ENCODE data around the gene C17orf100. TPM values are rescaled to one million over a fixed set of nuclear protein-coding genes. Genes with fewer than 3 reads are reported as not detected.

The C17orf100 gene
- total RNA-seq, 1 donor from 2014 or later, result 1.3 TPM

DNA sequence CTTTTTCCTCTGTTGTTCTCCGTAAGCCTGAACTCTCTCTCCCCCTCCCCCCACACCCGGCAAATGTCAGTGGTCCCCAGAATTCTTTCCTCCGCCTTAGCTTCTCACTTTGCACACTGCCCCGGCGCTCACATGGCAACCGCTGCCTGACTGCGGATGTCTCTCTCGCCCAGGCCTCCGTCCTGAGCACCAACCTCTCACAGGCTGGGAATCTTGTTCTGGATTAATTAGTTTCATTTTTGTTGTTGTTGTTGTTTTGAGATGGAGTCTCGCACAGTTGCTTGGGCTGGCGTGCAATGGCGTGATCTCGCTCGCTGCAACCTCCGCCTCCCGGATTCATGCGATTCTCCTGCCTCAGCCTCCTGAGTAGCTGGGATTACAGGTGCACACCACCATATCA, 16.7 kb downstream of the C17orf100 start:
- DNase-seq (no peak), ATAC-seq (no peak)
- Histone ChIP-seq H3K36me3 (no peaks in the 10 kb centered on the region), H3K9me3 (no peaks in the 10 kb centered on the region), H3K27ac (no peak overlapping the region), H3K27me3 (no peaks in the 10 kb centered on the region), H3K4me3 (no peak overlapping the region), H3K4me1 (peaks cover 4% of the 10 kb centered on the region)
- intact Hi-C loops (cut with DNase I), result loop anchor here (10.0 kb wide), 1 partner anchor 57 kb away; no protein-coding TSS in a partner anchor
- no peak for TF ChIP-seq CTCF (IDR thresholded peaks at IDR 0.05)

DNA sequence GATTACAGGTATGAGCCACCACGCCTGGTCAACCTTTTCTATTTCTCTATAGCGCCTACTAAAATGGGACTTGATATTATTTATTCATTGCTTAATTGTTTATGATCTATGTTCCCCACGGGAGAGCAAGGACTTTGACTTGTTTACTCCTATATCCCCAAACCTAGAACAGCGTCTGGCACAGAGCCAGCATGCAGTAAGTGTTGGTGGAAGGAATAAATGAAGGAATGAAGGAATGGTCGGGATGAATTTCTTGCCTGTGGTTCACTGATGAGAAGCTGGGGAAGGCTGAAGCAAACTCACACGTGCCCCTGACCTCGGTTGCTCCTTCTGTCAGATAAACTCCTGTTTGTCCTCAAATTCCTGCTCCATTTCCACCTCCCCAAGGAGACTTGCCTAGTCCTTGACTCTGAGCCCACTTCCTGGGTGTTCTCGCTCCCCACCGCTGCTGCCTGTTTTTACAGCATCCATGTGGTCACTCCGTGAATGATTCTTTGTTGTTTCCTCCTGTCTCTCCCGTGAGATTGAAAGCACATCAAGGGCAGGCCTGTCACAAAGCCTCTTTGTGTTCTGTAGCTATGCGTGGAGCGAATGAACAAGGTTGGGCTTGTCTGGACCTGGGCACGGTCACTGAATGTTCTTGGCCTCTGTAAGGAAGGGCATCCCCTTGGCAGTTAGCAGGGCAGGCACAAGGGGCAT, 17.3 kb downstream of the C17orf100 start:
- Histone ChIP-seq H3K36me3 (no peaks in the 10 kb centered on the region), H3K4me1 (peaks cover 4% of the 10 kb centered on the region), H3K4me3 (no peak overlapping the region), H3K27me3 (no peaks in the 10 kb centered on the region), H3K9me3 (no peaks in the 10 kb centered on the region), H3K27ac (no peak overlapping the region)
- intact Hi-C loops (cut with DNase I), result loop anchor here (10.0 kb wide), 1 partner anchor 56 kb away; no protein-coding TSS in a partner anchor
- ATAC-seq (no peak), DNase-seq (no peak)
- TF ChIP-seq CTCF (IDR thresholded peaks at IDR 0.05), result no peak

DNA sequence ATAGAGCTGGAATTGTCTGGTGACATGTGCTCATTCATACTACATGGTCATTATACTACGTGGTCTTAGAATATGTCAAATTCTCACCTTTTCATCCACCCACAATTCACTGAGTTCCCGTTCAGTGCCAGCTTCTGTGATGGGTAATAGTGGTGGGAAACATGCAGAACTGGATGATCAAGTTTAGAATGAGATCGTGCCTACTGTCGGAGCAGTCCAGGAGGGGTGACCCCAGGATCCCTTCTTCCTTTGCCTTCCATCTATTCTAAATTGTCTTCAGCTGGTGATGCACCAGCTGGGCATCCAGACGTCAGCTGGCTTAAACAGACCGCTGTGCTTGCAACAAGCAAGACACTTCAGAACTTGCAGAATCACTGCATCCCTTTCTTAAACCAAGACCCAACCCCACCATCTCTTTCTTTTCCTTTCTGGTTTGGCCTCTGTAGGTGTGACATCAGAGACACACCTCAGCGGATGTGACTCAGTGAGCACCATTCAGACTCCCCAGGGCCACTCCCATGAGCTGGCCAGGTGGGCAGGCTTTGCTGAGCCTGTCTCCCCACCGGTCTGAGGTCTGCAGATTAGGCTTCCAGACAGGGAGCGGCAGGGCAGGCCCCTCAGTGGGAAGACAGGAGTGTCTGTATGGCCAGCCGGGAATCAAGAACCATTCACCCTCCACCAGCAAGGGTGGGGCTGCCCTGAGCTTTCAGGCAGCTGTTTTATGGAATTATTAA, 18.1 kb downstream of the C17orf100 start:
- intact Hi-C loops (cut with DNase I), result loop anchor here (10.0 kb wide), 1 partner anchor 55 kb away; no protein-coding TSS in a partner anchor
- no peak for ATAC-seq

DNA sequence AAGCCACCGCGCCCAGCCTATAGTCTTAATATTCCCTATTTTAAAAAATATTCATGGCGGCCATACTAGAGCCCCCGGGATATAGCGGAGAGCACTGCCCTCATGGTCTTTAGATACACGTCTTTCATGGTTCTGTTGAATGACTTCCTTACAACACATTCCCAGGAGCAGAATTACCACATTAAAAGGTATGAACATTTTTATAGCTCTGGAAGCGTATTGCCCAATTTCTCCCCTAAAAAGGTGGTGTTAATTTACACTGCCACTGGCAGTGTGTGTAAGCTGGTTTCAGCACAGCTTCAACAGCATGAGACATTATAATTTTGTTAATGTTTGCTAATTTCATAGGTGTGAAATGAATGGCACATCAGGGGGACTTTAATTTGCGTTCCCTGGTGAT, 19.0 kb downstream of the C17orf100 start:
- H3K9me3 ChIP-seq, result no peaks in the 10 kb centered on the region
- TF ChIP-seq CTCF (IDR thresholded peaks at IDR 0.05), result no peak
- H3K4me1 ChIP-seq, result peaks cover 4% of the 10 kb centered on the region
- no peaks in the 10 kb centered on the region for H3K27me3 ChIP-seq
- no peak for DNase-seq
- intact Hi-C loops (cut with DNase I), result no loop called here
- H3K36me3 ChIP-seq, result no peaks in the 10 kb centered on the region
- no peak overlapping the region for H3K4me3 ChIP-seq
- no peak for ATAC-seq
- H3K27ac ChIP-seq, result no peak overlapping the region

More for the DNA sequence above, 18.1 kb downstream of the C17orf100 start:
- H3K4me3 ChIP-seq, result no peak overlapping the region
- no peak for TF ChIP-seq CTCF (IDR thresholded peaks at IDR 0.05)
- no peaks in the 10 kb centered on the region for H3K36me3 ChIP-seq
- H3K9me3 ChIP-seq, result no peaks in the 10 kb centered on the region
- no peaks in the 10 kb centered on the region for H3K27me3 ChIP-seq
- H3K4me1 ChIP-seq, result peaks cover 4% of the 10 kb centered on the region
- H3K27ac ChIP-seq, result no peak overlapping the region
- DNase-seq, result no peak

- Histone ChIP-seq H3K4me1 (peaks cover 4% of the 10 kb centered on the region), H3K27me3 (no peaks in the 10 kb centered on the region), H3K27ac (no peak overlapping the region), H3K9me3 (no peaks in the 10 kb centered on the region), H3K36me3 (no peaks in the 10 kb centered on the region), H3K4me3 (no peak overlapping the region)
- intact Hi-C loops (cut with DNase I), result no loop called here
- TF ChIP-seq CTCF (IDR thresholded peaks at IDR 0.05), result no peak
- DNase-seq (no peak), ATAC-seq (no peak)
These were observed 19.4 kb downstream of the C17orf100 start for GRCh38 chr17:6670999-6671398.

Data from upper lobe of right lung (tissue), 1 donor.